ENCODE results near the gene NCBP2L.

Gene NCBP2L

DNA sequence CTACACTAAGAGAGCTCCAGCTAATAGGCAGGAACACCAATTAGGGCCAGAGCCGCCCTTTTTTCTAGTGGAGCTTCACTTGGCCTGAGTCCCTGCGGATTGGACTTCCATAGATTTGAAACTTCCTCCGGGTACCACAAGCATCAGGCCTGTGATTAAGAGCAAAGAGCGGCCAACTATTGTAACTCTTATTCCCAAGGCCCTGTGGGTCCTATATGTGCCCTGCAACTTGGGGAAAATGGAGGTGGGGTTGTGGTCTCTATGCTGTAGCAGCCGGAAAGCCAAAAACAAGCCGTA, at the start of gene NCBP2L:
Gene NCBP2L, plus strand, starts transcription at position 198 of the 297 bp plus-strand sequence. CDS start 16,488 bp downstream, outside the sequence.
- no peak for DNase-seq (ENCODE audit: low read depth)

DNA sequence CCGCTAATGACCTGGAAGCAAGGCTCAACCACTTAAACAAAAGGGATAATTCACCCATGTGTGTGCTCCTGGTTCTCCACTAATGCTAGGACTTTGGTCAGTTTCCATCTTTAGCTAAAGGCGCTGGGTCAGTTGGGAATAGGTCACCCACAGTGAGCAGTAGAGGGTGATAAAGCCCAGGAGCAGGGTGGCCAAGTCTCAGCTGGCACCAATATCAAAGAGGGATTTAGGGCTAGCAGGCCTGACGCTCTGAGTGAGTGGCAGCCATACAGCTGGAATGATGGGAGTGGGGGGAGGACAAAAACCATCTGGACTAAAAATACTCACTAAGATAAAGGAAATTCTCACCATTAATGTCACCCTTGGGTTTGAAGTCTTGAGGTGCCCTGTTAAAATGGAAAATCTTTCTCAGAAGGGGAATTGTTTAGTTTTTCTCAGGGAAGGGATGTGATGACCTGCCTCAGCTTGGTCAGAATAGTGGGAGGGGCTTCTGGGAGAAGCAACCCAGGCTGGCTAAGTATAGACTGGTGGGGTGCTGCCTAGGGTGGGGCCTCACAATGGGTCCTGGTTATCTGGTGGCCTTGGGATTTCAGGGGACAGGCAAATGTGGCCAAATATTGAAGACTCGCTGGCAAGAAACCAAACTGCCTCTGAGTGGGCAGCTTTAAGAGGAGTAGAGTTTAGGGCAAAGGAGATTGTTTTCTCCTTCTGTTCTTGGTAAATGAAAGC, 49.0 kb upstream of the NCBP2L start:
- no peak for DNase-seq (ENCODE audit: low read depth)

DNA sequence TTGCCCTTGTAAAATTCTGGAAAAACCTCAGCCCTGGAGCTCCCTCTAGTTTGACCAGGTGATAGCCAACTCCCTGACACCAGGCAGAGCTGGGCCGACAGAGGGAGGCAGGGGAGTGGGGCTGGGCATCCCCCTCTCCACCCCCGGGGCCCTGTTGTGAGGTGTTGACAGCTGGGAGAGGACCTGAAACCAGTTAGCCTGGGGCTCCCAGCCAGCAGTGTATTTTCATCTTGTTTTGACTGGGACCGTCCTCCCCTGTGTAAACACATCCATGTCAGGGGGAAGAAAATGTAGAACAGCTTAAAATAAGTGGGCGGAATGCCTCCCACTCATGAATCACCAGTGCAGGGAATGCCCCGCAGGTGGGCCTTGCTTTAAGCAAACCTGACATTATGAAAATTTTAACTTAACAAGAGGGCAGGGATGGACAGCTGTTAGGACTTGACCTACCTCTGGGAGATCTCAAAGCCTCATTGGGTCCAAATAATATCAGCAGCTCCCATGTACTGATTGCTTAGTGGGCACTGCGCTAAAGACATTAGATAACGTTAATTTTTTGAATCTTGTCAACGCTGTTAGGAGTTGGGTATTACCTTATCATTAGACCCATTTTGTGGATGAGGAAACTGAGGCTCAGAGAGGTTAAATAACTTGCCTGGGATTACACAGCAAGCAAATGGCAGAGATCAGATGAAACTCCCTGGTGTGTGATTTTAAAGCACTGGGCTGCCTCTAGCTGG, 47.8 kb upstream of the NCBP2L start:
- no peak for DNase-seq (ENCODE audit: low read depth)

DNA sequence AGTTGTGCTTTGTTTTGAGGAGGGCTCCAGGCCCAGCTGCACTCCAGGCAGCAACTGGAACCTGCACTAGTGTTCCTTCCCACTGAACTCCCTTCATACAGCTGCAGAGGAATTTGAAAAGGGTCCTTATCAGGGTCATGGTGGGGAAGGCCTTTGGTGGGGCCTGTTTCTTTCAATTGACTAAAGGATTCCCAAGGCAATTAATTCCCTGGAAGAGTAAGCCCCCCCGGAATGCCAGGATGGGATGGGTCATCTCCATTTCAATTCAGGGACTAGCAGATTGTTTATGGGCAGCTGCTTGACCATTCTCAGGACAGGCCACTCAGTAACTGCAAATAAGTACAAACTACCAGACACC, 47.3 kb upstream of the NCBP2L start:
- DNase-seq (ENCODE audit: low read depth) = no peak

GRCh38 chrX:107730991-107731766, 46.4 kb upstream of the NCBP2L start:
- DNase-seq (ENCODE audit: low read depth) = no peak

GRCh38 chrX:107731831-107732502, 45.6 kb upstream of the NCBP2L start:
- no peak for DNase-seq (ENCODE audit: low read depth)

DNA sequence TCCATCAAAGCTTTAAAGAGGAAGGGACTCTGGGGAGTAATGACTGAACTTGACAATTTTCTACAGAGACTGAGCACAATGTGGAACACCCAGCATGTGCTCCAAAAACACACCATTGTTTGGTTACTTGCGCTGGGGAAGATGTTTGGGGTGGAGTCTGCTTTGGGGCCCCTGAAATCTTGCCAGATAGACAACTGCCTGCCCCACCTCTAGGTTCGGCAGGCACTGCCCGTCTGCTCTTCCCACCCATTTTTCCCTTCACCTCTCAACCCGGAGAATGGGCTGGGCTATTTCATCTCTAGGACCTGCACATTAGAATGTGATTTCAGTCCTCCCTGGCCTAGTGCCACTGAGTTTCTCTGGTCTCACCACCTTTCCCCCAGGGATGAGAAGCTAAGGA, 43.8 kb upstream of the NCBP2L start:
- no peak for DNase-seq (ENCODE audit: low read depth)

GRCh38 chrX:107734646-107735045, 42.9 kb upstream of the NCBP2L start:
- no peak for DNase-seq (ENCODE audit: low read depth)

GRCh38 chrX:107736781-107737531, 40.6 kb upstream of the NCBP2L start:
- no peak for DNase-seq (ENCODE audit: low read depth)

GRCh38 chrX:107738272-107738671, 39.3 kb upstream of the NCBP2L start:
- DNase-seq (ENCODE audit: low read depth) = no peak

DNA sequence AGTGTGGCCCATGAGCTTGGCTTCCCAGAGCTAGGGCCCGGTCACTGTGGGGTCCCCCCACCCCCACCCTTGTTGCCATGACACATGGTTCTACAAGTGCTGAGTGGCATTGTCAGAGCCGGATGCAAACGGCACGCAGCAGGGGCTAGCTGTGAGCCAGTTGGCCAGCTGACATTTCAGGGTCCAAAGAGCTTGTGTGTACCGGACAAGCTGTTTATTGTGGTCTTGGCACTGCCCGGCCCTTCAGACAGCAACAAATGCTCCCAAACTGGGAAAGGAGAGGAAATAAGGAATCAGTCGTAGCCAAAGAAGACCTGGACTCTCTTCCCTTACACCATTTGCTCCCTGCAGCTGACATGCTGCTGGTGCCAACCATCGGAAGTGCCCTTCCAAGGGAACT, 38.8 kb upstream of the NCBP2L start:
- DNase-seq (ENCODE audit: low read depth) = no peak

DNA sequence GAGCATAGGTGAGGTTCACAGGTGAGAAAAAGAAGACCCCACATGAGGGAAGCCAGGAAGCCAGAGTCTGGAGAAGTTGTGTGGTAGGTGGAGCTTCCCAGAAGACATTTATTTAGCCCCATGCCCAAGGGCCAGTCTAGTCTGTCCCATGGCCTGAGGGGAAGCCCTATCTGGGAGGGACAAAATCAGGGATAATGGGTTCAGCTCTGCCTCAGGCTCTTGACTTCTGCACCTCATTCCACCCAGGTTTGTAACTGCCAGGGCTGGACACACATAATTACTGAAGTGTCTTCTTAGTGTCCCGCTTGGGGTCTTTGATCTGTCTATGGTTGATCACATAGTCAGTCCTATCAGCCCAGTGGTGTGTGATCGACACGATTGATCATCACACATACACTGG, 38.0 kb upstream of the NCBP2L start:
- DNase-seq (ENCODE audit: low read depth) = no peak

DNA sequence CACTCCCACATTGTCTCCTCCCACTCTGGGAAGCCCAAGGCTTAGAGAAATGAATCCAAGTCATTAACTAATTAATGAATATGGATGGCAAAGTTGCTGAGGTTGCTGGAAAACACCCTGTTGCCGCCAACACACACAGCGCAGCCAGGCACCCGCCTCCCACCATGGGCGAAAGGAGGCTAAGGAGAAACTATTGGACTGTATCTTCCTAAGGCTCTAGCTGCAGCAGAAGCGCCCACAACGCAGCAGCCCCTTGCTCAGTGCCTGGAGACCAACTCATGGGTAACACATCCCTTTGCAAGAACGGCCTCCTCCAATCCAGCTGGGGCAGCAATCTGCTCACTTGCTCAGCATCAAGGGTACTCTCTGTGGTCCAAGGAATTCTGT, 36.1 kb upstream of the NCBP2L start:
- no peak for DNase-seq (ENCODE audit: low read depth)

DNA sequence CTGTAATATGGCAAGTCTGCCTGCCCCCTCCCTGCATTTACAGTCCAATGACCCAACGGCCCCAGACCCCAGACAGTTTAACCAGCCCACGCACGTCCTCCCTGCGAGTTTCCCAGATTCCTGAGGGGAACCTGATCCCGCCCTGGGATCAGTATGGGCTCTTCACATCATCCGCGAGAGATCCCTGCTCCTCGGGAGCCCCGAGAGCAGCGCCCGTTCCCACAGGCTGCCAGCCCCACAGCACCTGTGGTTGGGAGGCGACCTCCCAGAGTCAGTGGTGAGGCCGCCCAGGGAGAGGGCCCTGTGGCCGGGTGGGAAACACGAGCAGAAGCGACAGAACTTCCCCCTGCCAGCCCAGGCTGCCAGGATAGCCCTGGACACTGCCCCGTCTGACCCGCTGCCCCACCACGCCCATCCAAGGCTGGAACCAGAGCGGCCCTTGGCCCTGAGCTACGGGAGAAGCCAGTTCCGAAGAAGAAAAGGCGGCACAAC, 34.8 kb upstream of the NCBP2L start:
- DNase-seq (ENCODE audit: low read depth) = no peak

DNA sequence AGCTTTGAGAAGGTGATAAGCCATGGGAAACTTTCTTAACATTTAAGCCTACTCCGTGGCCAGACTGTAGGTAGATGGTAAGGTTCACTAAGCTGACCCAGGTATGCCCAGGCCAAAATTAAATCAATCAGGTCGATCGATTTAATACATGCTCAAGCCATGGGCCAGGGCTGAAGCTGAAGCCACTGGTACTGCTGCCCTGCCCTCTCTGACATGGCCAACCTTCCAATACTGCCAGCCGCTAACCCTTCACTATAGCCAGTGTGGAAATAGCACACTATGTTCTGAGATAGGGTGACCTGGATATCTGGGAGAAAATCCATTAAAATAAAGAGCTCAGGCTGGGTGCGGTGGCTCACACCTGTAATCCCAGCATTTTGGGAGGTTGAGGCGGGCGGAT, 33.5 kb upstream of the NCBP2L start:
- DNase-seq (ENCODE audit: low read depth) = no peak

DNA sequence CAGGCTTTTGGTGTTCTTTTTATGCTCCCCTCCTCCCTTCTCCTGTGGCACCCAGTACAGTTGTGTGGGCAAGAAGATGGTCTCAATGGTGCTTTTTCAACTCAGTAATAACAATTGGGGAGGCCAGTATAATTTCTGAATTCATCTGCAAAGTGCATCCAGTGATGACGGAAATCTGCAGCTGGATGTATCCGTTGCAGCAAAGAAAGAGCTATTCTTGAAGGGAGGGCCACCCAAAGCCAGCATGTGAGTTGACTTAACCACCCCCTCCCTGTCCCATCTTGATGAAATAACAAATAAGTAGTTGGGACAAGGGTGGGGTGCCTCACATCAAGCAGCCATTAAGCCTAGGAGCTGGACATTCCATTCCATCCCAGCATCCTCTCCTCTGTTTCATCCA, 32.7 kb upstream of the NCBP2L start:
- DNase-seq (ENCODE audit: low read depth) = no peak

- no peak for DNase-seq (ENCODE audit: low read depth)
Measured at GRCh38 chrX:107747596-107748161, 29.9 kb upstream of the NCBP2L start.

GRCh38 chrX:107748506-107748905, 29.0 kb upstream of the NCBP2L start:
- no peak for DNase-seq (ENCODE audit: low read depth)

- no peak for DNase-seq (ENCODE audit: low read depth)
Measured at GRCh38 chrX:107750263-107750662, 27.3 kb upstream of the NCBP2L start.

DNA sequence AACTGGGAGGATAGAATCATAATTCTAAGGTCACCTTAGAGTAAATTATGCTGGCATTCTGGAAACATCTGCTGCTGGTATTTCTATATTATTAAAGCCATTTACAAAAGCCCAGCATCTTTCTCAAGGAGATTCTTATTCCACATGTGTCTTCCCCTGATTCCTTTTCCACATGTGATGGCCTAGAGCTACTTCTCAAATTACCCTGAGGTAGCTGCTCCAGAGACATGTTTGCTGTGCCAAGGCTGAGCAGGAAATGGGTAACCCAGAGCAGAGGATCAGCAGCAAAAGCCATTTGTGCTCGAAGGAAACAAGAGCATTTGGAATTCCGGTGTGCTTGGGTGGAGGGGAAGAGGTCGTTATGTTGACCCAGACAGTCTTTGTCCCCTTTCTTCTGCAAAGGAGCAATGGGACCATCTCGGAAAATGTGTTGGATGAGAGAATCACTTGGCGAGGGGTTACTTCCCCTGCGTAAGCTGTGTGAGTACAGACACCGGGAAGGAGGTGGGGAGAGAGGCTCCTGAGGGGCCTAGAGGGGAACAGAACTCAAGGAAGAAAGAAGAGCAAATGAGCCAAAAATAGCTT, 26.6 kb upstream of the NCBP2L start:
- DNase-seq (ENCODE audit: low read depth) = no peak

DNA sequence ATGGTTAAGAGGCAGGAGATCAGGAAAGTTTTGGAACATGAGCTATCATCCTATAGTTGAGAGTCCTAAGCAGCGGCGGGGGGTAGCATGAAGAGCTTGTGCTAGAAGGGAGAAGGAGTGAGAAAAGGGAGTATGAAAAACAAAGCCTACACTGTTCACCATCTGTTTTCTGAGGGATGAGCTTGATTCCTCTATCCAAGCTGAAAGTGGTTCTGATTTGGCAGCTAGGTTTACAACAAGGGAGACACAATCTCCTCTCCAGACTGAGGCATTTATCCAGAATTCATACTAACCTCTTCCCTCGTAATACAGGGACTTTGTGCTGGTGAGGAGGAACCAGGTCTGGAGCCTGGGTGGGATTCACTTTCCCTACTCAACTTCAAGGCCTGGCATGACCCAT, 25.5 kb upstream of the NCBP2L start:
- DNase-seq (ENCODE audit: low read depth) = no peak

All from stimulated activated CD8-positive, alpha-beta memory T cell treated with anti-CD3 and anti-CD28 coated beads, Interleukin-4, amount 100 ng/mL, for 24 hours (primary cell).